Keratinocyte (primary cell): ENCODE results near the gene GYG2.

Source experiments
- CTCF ChIP-seq, 3 experiments: IDR thresholded peaks in 1 of 3; conservative IDR thresholded peaks in 1 of 3; optimal IDR thresholded peaks in 1 of 3; 2 replicates in 2 of 3; 3 replicates in 1 of 3; pipeline versions ENCODE3 to v1.5.1; 2011; ENCODE audit warnings: low read length in 3 of 3, mild to moderate bottlenecking in 3 of 3, moderate library complexity in 2 of 3, control low read depth in 1 of 3, inconsistent platforms in 1 of 3; ENCODE audit not compliant: insufficient read depth in 2 of 3; ENCODE audit errors: extremely low read depth in 1 of 3
- EZH2 ChIP-seq: IDR thresholded peaks from one replicate; pipeline ENCODE4 v1.6.1; 2012; ENCODE audit warnings: inconsistent platforms, mild to moderate bottlenecking, low read length, moderate library complexity

GRCh38 chrX:2811271-2811670 lies 17.5 kb upstream of the GYG2 start:
- TF ChIP-seq CTCF (optimal IDR thresholded peaks at IDR 0.05 in 1 of 3, IDR thresholded peaks at IDR 0.05 in 1 of 3, conservative IDR thresholded peaks at IDR 0.05 in 1 of 3; ENCODE audit: extremely low read depth in 1 of 3, insufficient read depth in 2 of 3, low read length in 3 of 3), result no peak
- TF ChIP-seq EZH2, result no peak
